ENCODE data around the gene CDK11B.
A peak's percentile ranks its signal among the peaks of the same experiment; 100 is the strongest.
"Not testable (repeated sequence)": the region's sequence is repeated elsewhere in the genome, so short reads cannot be mapped to it uniquely, and the experiment has no call there.

The CDK11B gene

DNA sequence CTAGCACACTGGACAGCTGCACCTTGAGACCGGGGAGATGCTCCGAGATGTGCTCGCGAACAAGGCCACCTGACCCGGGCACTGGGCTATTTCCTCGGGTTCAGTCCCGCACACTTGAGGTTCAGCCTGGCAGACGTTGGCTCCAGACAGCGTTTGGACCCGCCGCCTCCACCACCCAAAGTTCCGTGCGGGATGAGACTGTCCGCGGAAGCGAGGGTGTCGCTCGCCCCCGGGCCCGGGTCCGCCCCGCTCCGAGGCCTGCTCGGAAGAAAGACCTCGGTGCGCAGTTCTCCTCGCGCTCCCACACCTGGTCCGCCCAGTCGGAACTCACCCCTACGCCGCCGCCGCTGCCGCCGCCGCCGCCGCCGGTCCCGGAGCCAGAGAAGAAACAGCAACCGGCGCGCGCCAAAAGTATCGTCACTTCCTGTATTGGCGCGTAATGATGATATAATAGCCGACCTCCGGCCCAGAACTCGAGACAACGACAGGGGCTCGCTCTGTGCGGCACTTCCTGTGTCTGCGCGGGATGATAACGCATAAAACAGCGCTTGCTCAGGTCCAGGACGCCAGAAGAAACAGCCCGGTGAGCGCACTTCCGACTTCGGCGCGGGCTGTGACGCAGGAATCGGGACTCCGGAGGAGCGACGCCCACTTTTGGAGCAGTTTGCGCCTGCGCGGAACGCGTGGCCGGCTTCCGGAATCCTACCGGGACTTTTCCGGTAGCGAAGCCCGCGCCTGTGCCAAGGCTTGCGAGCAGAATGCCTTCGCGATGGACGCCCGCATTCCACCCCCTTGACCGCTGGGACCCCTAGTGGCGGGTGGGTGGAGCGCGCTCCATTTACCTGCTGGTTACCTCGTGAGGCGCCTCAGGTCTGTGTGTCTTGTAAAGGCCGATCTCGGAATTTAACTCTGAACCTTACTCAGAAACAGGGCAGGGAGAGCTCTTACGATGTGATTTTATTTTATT lies at the start of gene CDK11B:
CDK11B (minus strand) TSS at position 422 of the 967 bp plus-strand sequence. CDS start 1,519 bp downstream, outside the sequence.
- DNase-seq: peak; percentile 76

DNA sequence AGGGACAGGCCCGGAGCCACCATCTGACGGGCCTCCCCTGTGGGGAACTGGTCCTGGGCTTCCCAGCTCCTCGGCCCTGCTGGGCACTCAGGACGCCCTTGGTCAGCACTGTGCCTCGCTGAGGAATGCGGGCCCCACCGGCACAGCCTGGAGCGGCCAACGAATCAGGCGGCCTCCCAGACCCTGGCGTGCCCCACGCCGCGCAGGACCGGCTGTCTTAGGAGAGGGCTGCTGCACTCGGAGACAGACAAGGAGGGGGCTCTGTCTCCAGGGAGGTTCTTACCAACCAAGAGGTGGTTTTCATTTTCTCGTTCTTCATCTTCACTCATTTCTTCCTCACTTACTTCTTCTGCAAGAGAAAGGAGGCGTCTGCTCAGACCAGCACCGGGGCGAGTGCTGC lies 49.1 kb upstream of the CDK11B start:
- not testable (repeated sequence) for DNase-seq

DNA sequence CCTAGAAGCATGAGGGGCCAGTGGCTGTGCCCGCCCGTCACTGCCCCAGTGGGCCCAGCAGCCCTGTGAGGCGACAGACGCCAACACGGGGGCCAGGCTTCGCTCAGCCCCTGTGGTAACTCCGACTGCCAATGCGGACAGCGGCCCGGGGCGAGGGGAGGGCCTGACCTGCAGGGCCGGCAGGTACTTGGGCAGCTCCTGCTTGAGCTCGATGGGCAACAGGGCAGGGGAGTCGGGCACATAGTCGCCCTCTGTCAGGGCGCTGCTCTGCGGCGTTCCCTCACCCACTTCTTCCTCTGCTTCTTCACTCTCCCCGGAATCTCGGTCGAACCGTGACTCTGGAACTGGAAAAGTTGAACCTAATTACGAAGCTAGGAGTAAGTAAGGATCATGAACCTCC lies 48.4 kb upstream of the CDK11B start:
- DNase-seq: not testable (repeated sequence)

DNA sequence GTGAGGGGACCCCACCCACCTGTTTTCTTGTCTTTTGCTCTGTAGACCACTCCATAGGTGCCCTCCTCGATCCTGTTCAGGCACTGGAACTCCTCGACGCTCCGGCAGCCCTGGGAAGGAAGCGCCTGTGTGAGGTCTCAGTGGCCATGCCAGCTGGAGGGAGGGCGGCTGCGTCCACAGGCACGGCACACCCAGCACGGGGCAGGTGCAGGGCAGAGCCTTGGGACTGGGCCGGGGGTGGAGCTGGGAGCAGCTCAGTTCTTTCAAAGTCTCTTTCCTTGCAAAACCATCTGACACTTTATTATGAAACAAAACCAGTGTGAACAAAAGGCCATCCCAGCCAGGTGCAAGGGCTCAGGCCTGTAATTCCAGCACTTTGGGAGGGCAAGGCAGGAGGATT lies 46.8 kb upstream of the CDK11B start:
- not testable (repeated sequence) for DNase-seq

DNA sequence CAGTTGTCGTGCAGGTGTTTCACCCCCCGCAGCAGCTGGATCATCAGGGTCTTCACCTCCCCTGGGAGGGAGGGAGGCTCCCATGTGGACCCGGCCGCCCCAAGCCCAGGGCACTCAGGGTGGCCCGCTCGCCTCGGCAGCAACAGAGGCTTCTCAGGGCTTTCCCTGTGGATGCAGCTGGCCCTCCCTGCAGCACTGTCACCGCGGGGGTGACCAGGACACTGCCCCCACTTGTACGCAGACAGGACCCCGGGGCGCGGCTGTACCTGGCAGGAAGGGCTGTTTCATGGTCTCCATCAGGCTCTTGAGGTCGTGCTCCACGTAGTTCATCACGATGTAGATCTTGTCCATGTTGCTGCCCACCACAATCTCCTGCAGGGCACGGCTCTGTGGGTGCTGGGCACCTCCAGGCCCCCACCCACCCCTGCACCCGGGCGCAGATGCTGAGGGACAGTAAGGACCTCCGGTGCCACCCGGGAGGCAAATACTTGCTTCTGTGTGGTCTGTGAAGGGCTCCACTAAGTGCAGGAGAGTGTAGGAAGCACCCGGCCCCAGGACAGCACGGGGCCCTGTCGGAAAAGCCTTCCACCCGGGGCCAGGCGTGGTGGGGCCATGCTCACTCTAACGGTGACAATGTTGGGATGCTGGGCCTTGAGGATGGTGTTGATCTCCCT lies 45.6 kb upstream of the CDK11B start:
- not testable (repeated sequence) for DNase-seq

DNA sequence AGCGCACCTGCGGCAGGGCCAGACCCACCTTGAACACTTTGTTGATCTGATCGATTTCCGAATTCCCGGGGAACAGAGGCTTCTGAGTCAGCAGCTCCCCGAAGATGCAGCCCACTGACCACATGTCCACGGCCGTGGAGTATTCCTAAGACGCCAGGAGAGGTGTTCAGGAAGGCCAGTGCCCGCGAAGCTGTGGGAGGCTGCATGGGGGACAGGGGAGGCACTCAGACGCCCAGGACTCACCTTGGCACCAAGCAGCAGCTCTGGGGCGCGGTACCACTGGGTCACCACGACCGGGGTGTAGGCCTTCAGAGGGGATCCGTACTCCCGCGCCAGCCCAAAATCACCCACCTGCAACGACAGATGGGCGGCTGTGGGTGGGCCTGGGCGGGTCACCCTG lies 45.0 kb upstream of the CDK11B start:
- no peak for DNase-seq

DNA sequence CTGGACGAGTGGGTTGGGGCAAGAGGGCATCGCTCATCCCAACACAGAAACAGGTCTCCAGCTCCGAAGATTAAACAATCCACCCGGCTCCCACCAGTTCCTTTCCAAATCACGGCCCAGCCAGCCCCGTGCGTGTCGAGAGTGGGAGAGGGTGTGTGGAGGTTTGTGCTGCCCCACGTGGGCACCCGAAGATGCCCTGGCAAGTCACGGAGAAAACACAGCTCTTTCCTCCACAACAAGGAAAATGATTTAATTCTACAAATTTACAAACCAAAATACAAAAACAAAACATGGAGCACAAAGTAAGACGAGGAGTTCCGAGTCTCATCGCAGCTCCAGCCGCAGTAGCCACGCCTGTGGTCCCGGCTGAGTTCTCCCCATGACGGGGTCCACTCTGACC lies 43.7 kb upstream of the CDK11B start:
- not testable (repeated sequence) for DNase-seq

DNA sequence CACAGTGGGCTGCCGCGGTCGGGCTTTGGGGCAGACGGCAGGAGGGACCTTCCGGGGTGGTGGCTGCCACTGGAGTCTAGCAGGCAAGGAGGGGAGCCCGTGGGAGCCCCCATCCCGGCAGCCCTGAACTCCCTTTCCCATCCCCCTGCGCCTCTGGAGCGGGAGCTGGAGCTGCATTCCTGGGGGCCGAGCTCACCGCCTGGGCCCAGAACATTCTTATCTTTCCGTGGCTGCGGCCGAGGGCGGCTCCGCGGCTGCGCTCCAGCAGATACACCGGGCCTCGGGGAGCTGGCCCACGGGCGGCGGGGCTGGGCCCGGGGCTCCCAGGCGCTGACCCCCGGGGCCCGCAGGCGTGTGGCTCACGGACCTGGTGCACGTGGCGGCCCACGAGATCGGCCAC lies 41.8 kb upstream of the CDK11B start:
- not testable (repeated sequence) for DNase-seq

DNA sequence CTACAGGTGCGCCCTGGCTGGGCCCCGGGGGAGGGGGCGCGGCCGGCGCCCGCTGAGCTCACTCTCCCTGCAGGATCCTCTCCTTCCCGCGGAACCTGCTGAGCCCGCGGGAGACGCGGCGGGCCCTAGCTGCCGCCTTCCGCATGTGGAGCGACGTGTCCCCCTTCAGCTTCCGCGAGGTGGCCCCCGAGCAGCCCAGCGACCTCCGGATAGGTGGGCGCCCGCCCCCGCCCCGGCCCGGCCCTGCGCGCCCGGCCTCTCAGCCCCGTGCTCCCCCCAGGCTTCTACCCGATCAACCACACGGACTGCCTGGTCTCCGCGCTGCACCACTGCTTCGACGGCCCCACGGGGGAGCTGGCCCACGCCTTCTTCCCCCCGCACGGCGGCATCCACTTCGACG lies 41.3 kb upstream of the CDK11B start:
- not testable (repeated sequence) for DNase-seq

DNA sequence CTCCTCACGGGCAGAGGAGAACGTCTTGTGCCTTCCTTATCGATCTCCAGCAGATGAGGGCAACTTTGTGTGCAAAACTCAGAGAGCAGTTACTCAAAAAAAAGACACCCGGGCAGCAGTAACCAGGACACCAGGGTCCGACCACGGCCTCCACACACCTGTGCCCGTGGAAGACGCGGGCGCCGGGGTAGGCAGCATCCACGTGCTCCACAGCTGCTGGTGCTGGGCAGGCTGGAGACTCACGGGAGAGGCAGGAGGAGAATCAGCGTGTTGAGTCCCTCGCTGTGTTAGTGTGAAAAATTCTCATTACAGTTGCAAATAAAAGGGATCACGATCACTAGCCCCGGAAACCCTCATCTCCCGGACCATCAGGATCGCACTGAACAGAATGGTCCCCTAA lies 40.3 kb upstream of the CDK11B start:
- DNase-seq: not testable (repeated sequence)

DNA sequence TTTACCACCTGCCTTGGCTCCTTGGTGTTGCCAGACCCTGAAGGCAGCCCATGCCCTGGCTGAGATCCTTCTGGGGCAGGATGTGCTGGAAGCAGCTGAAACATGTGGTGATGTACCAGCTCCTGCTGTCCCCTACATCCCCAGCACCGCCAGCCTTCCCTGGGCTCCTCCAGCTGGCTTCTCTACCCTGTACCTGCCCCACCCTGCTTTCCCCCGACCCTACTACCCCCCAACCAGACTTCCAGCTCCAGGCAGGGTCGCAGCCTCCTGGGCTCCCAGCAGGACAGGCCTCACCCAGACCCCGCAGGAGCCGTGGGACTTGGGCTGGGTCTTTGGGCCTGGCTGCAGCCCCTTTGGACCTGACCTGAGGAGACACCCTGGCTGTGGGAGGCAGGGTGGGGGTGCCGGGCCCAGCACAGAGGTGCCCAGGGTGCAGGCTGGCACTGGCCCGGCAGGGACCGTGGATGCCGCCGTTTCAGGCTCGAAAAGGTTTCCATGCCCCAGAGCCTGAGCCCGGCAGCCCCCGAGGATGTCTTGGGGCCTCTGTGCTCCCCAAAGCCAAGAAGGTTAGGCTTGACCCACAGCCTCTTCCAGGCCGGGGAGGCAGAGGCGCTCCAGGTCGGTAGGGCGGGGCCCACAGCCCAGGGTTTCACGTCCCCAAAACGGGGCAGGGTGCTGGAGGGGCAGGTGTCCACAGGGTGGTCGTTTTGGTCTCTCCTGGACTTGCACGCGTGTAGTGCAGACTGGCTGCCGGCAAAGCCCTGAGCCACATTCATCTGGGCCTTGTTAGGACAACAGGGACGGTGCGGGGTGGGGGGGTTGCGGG lies 38.8 kb upstream of the CDK11B start:
- not testable (repeated sequence) for DNase-seq

DNA sequence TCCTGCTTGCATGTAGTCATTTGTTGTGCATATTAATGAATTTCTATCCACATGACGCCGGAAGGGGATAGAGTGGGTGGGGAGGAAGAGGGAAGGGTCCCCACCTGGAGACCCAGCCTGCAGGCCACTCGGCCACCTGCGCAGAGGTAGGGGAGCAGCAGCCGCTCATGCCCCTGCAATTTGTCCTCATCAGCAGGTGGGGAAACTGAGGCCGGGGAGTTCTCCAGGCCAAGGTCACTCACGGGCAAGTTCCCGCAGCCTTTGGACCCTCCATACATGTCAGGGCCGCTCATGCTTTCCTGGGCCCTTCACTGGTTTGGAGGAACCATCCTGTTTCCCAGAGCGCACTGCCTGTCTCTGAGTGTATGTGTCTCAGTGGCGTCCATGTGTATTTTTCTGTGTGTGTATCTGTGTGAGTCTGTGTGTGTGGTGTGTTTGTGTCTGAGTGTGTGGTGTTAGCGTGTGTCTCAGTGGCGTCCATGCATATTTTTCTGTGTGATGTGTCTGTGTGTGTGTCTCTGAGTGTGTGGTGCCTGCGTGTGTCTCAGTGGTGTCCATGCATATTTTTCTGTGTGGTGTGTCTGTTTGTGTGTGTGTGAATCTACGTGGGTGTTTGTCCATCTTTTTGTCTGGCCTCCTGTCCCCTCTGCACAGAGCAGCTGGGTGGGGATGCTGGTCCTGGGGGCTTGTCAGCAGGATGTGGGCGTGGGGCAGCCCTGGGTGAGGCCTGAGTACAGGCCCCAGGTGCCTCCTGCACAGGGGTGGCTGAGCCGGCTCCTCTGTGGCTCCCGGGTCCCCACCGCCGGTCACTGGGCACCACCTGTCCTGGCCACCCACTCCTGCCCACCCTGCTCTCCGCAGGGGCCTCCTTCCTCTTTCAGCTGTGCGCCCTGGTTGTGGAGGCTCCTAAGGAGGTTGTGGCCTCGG lies 37.9 kb upstream of the CDK11B start:
- DNase-seq: not testable (repeated sequence)

DNA sequence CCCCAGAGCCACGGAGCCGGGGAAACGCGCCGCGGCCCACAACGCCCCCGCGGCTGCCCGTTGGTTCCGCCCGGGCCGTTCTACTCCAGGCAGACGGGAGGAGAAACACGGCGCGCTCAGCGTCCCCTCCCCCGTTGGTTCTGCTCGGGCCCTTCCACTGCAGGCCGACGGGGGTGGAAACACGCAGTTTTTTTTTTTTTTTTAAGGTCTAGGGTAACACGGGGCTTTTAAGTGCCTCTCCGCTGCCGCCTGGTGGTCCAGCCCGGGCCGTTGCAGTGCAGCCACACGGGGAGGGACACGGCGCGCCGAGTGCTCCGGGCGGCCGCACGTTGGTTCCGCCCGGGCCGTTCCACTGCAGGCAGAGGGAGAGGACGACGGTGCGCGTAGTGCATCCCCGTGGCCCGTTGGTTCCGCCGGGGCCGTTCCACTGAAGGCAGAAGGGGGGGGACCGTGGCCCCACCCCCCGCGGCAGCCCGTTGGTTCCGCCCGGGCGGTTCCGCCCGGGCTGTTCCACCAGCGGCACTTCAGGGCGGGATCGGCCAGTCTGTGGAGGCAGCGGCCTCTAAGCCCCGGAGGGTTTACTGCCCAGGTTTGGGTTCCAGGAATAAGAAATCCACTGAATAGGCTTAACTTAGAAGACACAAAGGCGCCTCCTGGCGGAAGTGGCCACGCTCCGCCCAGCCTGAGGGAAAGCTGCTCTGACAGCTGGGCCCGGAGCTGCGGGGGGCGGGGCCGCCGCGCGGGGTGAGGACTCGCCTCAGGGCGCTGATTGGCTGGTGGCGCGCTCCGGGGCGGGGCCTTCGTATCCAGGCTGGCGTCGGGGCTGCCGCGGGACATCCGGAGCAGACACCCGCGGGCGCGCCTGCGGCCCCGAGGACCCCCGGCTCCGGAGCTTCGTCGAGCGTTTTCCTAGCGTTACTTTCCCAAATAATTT lies 34.2 kb upstream of the CDK11B start, which contains the start of gene SLC35E2B:
SLC35E2B (minus strand) TSS at position 82 of the 934 bp plus-strand sequence. CDS start 16,096 bp downstream, outside the sequence.
- peak; percentile 11 for DNase-seq

DNA sequence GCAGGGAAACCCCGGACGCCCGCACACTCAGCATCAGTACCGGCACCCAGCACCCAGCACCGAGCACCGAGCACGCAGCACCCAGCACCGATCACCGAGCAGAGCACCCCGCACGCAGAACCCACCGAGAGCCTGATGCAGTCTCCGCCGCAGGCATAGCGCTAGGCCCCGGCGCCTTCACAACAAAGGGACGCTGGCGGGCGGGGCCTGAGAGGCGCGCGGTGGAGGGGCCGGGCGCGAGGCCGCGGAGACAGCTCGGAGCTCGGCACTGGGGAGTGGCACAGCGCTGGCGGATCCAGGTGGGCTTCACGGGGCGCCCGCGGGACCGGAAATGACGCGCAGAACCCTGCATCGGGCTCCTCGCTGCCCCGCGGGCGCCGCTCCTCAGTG lies 33.5 kb upstream of the CDK11B start:
- DNase-seq: peak; percentile 4

DNA sequence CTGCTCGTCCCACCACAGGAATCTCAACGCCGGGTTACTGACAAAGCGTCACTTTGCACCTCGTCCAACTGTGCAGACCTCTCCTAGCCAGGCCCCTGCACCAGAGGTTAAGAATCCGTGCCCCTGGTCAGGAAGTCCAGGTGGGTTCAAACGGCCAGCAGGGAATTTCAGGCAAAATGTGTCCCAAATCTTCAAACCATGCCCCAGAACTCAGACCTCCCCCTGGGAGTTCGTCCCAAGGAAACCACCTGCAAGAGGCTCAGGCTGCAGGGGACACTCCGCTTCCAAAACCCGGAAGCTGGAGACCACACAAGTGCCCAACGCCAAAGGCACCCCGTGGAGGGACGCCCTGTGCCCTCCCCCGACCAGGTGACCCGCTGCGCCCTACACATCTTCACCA lies 32.6 kb upstream of the CDK11B start:
- DNase-seq: not testable (repeated sequence)

DNA sequence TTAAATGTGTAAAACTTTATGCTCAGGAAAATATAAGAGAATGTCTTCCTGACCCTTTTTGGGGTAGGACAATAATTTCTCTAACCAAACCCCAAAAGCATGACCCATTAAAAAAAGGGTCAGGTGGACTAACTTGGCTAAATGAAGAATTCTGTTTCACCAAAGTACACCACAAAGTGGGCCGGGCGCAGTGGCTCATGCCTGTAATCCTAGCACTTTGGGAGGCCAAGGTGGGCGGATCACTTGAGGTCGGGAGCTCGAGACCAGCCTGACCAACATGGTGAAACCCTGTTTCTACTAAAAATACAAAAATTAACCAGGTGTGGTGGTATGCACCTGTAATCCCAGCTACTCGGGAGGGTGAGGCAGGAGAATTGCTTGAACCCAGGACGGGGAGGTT lies 30.7 kb upstream of the CDK11B start:
- not testable (repeated sequence) for DNase-seq

DNA sequence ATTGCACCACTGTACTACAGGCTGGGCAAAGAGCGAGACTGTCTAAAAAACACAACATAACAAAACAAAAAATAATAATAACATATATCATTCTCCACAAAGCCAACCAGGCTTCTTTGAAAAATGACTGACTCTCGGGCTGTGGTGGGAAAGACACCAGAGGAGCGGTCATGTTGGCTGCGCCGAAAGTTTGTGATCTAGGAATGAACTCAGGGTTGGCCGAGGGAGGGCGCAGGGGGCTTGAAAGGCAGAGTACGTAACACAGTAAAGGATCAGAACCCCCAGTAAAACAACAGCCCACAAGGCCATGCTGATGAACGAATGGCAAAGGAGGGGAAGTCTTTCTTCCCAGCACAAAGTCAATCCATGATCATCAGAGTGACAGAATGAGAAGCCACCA lies 29.0 kb upstream of the CDK11B start:
- DNase-seq: no peak

DNA sequence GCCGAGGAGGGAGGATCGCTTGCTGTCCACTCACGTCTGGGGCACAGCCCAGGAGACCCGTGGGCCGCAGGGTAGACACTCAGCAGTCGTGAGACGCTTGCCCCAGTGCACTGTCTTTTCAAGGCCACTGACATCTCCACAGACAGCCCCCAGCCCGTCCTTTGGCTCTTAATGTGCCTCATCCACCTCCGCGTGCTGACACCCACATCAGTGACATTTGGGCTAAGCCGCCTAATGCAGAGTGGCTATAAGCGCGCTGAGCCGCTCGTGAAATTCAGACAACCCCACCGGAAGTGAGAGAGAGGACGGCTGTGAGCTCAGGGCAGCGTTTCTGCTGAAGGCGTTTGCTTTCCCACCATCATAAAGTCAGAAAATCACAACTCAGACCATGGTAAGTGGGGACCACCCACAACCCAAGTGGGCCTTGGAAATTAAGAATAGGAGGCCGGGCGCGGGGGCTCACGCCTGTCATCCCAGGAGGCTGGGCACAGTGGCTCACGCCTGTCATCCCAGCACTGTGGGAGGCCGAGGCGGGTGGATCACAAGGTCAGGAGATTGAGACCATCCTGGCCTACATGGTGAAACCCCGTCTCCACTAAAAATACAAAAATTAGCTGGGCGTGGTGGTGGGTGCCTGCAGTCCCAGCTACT lies 25.4 kb upstream of the CDK11B start:
- DNase-seq: no peak

DNA sequence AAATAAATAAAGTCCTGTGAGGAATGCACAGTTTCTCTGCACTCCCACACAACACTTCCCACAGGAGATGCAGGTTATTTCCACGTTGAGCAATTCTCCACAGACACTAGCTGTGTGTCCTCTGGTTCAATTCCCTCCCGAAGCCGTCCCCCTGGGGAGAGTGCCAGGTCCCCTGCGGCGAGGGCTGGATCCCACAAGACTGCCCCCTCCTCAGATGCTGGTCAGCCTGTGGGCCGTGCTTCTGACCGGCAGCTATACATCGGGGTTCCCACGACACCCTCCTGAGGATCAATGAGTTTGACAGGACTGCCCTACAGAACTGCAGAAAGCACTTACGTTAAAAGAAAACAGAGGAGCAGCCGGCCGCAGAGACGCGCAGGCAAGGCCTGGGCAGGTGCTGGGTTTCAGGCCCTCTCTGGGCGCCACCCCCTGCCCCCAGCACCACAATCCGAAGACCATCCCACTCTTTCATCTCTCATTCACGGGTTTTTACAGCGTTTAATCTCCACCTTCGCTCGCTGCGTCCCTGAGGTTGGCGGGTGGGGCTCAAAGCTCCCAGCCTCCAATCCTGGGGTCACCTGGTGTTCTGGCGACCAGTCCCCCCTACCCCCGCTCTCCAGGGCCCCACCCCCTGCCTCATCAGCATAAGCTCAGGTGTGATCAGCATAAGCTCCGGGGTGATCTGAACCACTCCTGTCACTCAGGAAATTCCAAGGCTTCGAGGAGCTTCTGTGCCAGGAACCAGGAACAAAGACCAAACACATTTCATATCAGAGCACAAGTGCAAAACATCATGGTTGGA lies 24.5 kb upstream of the CDK11B start:
- no peak for DNase-seq
